ENCODE measurements around the gene TCEAL8.
"Not testable (repeated sequence)": the region's sequence is repeated elsewhere in the genome, so short reads cannot be mapped to it uniquely, and the experiment has no call there.

TCEAL8 gene

GRCh38 chrX:103236296-103236695, 18.7 kb downstream of the TCEAL8 start:
- H3K27me3 Mint-ChIP-seq: no peaks in the 10 kb centered on the region
- H3K4me1 Mint-ChIP-seq: no peaks in the 10 kb centered on the region
- H3K9me3 Mint-ChIP-seq: no peaks in the 10 kb centered on the region
- ATAC-seq: no peak
- DNase-seq: no peak
- no peaks in the 10 kb centered on the region for H3K36me3 Mint-ChIP-seq (ENCODE audit: low read depth)
- H3K27ac Mint-ChIP-seq: no peak overlapping the region
- H3K4me3 Mint-ChIP-seq: no peak overlapping the region

- not testable (repeated sequence) for H3K27me3 Mint-ChIP-seq; H3K36me3 Mint-ChIP-seq (ENCODE audit: low read depth); H3K27ac Mint-ChIP-seq; DNase-seq; H3K9me3 Mint-ChIP-seq; H3K4me3 Mint-ChIP-seq; H3K4me1 Mint-ChIP-seq; ATAC-seq
Measured at GRCh38 chrX:103235608-103236007, 19.3 kb downstream of the TCEAL8 start.

- Mint-ChIP-seq H3K4me3 (no peak overlapping the region), H3K4me1 (no peaks in the 10 kb centered on the region), H3K36me3 (ENCODE audit: low read depth) (no peaks in the 10 kb centered on the region), H3K27me3 (no peaks in the 10 kb centered on the region), H3K27ac (no peak overlapping the region), H3K9me3 (no peaks in the 10 kb centered on the region)
- DNase-seq: no peak
- no peak for ATAC-seq
Measured at GRCh38 chrX:103234869-103235268, 20.1 kb downstream of the TCEAL8 start.

GRCh38 chrX:103233263-103233662, 21.7 kb downstream of the TCEAL8 start:
- ATAC-seq: no peak
- Mint-ChIP-seq H3K4me3 (no peak overlapping the region), H3K9me3 (no peaks in the 10 kb centered on the region), H3K36me3 (ENCODE audit: low read depth) (no peaks in the 10 kb centered on the region), H3K4me1 (no peaks in the 10 kb centered on the region), H3K27me3 (no peaks in the 10 kb centered on the region), H3K27ac (no peak overlapping the region)
- no peak for DNase-seq

- H3K9me3 Mint-ChIP-seq; H3K4me3 Mint-ChIP-seq; DNase-seq; H3K36me3 Mint-ChIP-seq (ENCODE audit: low read depth); ATAC-seq; H3K27ac Mint-ChIP-seq; H3K4me1 Mint-ChIP-seq: not testable (repeated sequence)
- peaks cover 24% of the 10 kb centered on the region for H3K27me3 Mint-ChIP-seq
Measured at GRCh38 chrX:103225918-103226317, 29.0 kb downstream of the TCEAL8 start.

GRCh38 chrX:103220511-103221323, 34.2 kb downstream of the TCEAL8 start:
- H3K27ac Mint-ChIP-seq: no peak overlapping the region
- peaks cover 20% of the 10 kb centered on the region for H3K27me3 Mint-ChIP-seq
- H3K36me3 Mint-ChIP-seq (ENCODE audit: low read depth): peaks cover 10% of the 10 kb centered on the region
- H3K4me3 Mint-ChIP-seq: no peak overlapping the region
- no peaks in the 10 kb centered on the region for H3K9me3 Mint-ChIP-seq
- ATAC-seq: no peak
- H3K4me1 Mint-ChIP-seq: peaks cover 23% of the 10 kb centered on the region
- DNase-seq: no peak

GRCh38 chrX:103215425-103215991, 39.4 kb downstream of the TCEAL8 start:
- Mint-ChIP-seq H3K36me3 (ENCODE audit: low read depth) (peaks cover 10% of the 10 kb centered on the region), H3K27me3 (no peaks in the 10 kb centered on the region), H3K27ac (peak overlapping the region; percentile 54), H3K9me3 (no peaks in the 10 kb centered on the region), H3K4me3 (peak overlapping the region; percentile 75), H3K4me1 (peaks cover 27% of the 10 kb centered on the region)
- DNase-seq (peak; percentile 19), ATAC-seq (peak; percentile 27)

GRCh38 chrX:103214870-103215424, 40.0 kb downstream of the TCEAL8 start, which contains the start of gene BEX4:
TSS of gene BEX4 (plus strand) at chrX:103215108. CDS start at chrX:103216154, 1,046 bp downstream.
- ATAC-seq: peak; percentile 93
- peak within 1 kb of the TSS; percentile 75 for H3K4me3 Mint-ChIP-seq
- no peaks in the 10 kb centered on the region for H3K27me3 Mint-ChIP-seq
- H3K4me1 Mint-ChIP-seq: peaks cover 27% of the 10 kb centered on the region
- peak; percentile 80 for DNase-seq
- peak within 1 kb of the TSS; percentile 56 for H3K27ac Mint-ChIP-seq
- H3K9me3 Mint-ChIP-seq: no peaks in the 10 kb centered on the region
- peaks cover 10% of the 10 kb centered on the region for H3K36me3 Mint-ChIP-seq (ENCODE audit: low read depth)

GRCh38 chrX:103212749-103213457, 42.1 kb downstream of the TCEAL8 start:
- ATAC-seq: no peak
- Mint-ChIP-seq H3K27ac (no peak overlapping the region), H3K36me3 (ENCODE audit: low read depth) (peaks cover 10% of the 10 kb centered on the region), H3K4me1 (peaks cover 23% of the 10 kb centered on the region), H3K27me3 (no peaks in the 10 kb centered on the region), H3K4me3 (no peak overlapping the region), H3K9me3 (no peaks in the 10 kb centered on the region)
- DNase-seq: no peak

GRCh38 chrX:103211012-103211715, 43.8 kb downstream of the TCEAL8 start:
- H3K4me3 Mint-ChIP-seq: no peak overlapping the region
- H3K27ac Mint-ChIP-seq: no peak overlapping the region
- H3K9me3 Mint-ChIP-seq: no peaks in the 10 kb centered on the region
- peaks cover 3% of the 10 kb centered on the region for H3K36me3 Mint-ChIP-seq (ENCODE audit: low read depth)
- DNase-seq: peak; percentile 29
- no peaks in the 10 kb centered on the region for H3K27me3 Mint-ChIP-seq
- peaks cover 9% of the 10 kb centered on the region for H3K4me1 Mint-ChIP-seq
- no peak for ATAC-seq

GRCh38 chrX:103210056-103210455, 44.9 kb downstream of the TCEAL8 start:
- DNase-seq (no peak), ATAC-seq (no peak)
- Mint-ChIP-seq H3K4me3 (no peak overlapping the region), H3K36me3 (ENCODE audit: low read depth) (no peaks in the 10 kb centered on the region), H3K9me3 (no peaks in the 10 kb centered on the region), H3K27me3 (no peaks in the 10 kb centered on the region), H3K4me1 (peaks cover 4% of the 10 kb centered on the region), H3K27ac (no peak overlapping the region)
